Measurements from ENCODE around the gene SP140. TPM values are rescaled to one million over a fixed set of nuclear protein-coding genes. Genes with fewer than 3 reads are reported as not detected.

The SP140 gene
- total RNA-seq, 1 experiment from 2014 or later = 0.32 TPM

DNA sequence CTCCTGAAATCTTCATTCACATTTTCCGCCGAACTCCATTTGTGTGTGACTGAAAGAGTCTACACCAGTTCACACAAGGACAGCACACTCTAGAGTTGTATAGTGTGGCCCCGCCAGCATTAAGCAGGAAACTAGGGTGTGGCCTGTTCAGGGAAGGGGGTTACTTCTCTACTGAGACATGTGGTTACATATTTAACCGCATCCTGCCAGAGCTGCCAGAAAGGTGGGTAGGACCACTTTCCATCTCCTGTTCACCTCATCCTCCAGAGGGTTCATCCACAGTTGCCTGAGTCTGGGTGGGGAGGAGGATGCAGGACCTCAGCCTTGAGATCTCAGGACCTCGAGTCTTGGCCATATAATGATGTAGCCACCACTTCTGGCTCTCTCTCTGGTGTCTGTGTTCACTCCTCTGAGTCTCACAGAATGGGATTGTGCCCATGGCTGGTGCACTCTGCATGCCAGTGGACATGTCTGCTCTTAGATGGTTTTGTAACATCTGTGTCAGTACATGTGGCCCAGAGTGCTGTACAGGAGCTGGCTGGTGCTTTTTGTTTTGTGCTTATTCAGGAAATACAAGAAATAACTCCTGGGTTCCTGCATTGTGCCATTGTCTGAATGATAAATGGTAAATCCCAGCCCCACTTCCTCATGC lies 93.8 kb downstream of the SP140 start:
- no peaks in the 10 kb centered on the region for H3K36me3 ChIP-seq (ENCODE audit: insufficient read depth, low read length, poor library complexity, severe bottlenecking)
- DNase-seq (ENCODE audit: low spot score) = no peak

DNA sequence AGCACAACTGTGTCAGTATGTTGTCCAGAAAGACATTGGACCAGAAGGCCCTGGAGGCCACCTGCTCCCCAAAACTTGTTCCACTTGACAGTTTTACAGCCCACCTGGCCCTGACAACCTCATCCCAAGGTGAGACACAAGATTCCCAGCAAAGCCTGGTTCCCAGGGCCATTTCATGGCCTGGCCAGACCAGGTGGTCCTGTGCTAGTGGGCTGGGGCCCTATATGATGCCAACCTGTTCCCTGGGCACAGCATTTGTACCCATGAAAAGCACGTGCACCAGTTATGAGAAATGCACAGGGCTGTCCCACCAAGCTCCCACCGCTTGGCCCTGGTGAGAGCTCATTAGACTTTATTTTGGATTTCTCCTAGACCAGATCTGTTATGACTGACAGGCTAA lies 95.5 kb downstream of the SP140 start:
- Histone ChIP-seq H3K27ac (ENCODE audit: low read depth, low read length, poor library complexity, severe bottlenecking) (no peak overlapping the region), H3K36me3 (ENCODE audit: insufficient read depth, low read length, poor library complexity, severe bottlenecking) (no peaks in the 10 kb centered on the region), H3K9me3 (ENCODE audit: low read depth, low read length, poor library complexity, severe bottlenecking) (no peaks in the 10 kb centered on the region), H3K4me1 (ENCODE audit: insufficient read depth, low read length, poor library complexity, severe bottlenecking) (no peaks in the 10 kb centered on the region), H3K27me3 (replicated peaks; ENCODE audit: insufficient read depth, low read depth, low read length, poor library complexity) (no peaks in the 10 kb centered on the region), H3K4me3 (ENCODE audit: low read depth, low read length, poor library complexity, severe bottlenecking) (no peak overlapping the region)
- intact Hi-C loops (cut with micrococcal nuclease; ENCODE audit: unreplicated experiment) = no loop called here
- POLR2A ChIA-PET (ENCODE audit: low non-redundant PET) = no interaction called here
- BruUV-seq (replicated peaks) = no TSS peak
- TF ChIP-seq EZH2 (IDR thresholded peaks at IDR 0.05; ENCODE audit: borderline replicate concordance, low read depth, low read length, poor library complexity, severe bottlenecking) = no peak
- CTCF ChIA-PET = no interaction called here
- DNase-seq (ENCODE audit: low spot score) = no peak

More for the DNA sequence above, 93.8 kb downstream of the SP140 start:
- no peak overlapping the region for H3K4me3 ChIP-seq (ENCODE audit: low read depth, low read length, poor library complexity, severe bottlenecking)
- CTCF ChIA-PET = no interaction called here
- H3K27ac ChIP-seq (ENCODE audit: low read depth, low read length, poor library complexity, severe bottlenecking) = no peak overlapping the region
- no peaks in the 10 kb centered on the region for H3K9me3 ChIP-seq (ENCODE audit: low read depth, low read length, poor library complexity, severe bottlenecking)
- H3K27me3 ChIP-seq (replicated peaks; ENCODE audit: insufficient read depth, low read depth, low read length, poor library complexity) = no peaks in the 10 kb centered on the region
- TF ChIP-seq, protein P1, sequence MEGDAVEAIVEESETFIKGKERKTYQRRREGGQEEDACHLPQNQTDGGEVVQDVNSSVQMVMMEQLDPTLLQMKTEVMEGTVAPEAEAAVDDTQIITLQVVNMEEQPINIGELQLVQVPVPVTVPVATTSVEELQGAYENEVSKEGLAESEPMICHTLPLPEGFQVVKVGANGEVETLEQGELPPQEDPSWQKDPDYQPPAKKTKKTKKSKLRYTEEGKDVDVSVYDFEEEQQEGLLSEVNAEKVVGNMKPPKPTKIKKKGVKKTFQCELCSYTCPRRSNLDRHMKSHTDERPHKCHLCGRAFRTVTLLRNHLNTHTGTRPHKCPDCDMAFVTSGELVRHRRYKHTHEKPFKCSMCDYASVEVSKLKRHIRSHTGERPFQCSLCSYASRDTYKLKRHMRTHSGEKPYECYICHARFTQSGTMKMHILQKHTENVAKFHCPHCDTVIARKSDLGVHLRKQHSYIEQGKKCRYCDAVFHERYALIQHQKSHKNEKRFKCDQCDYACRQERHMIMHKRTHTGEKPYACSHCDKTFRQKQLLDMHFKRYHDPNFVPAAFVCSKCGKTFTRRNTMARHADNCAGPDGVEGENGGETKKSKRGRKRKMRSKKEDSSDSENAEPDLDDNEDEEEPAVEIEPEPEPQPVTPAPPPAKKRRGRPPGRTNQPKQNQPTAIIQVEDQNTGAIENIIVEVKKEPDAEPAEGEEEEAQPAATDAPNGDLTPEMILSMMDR (conservative IDR thresholded peaks at IDR 0.05; ENCODE audit: low read depth, low read length) = no peak
- no peak for TF ChIP-seq EZH2 (IDR thresholded peaks at IDR 0.05; ENCODE audit: borderline replicate concordance, low read depth, low read length, poor library complexity, severe bottlenecking)
- POLR2A ChIA-PET (ENCODE audit: low non-redundant PET) = interaction anchor here (0.6 kb wide), 1 partner anchor 490 kb away, joined by 3 read pairs; no protein-coding TSS in a partner anchor
- intact Hi-C loops (cut with micrococcal nuclease; ENCODE audit: unreplicated experiment) = no loop called here
- BruUV-seq (replicated peaks) = no TSS peak
- no peaks in the 10 kb centered on the region for H3K4me1 ChIP-seq (ENCODE audit: insufficient read depth, low read length, poor library complexity, severe bottlenecking)

DNA sequence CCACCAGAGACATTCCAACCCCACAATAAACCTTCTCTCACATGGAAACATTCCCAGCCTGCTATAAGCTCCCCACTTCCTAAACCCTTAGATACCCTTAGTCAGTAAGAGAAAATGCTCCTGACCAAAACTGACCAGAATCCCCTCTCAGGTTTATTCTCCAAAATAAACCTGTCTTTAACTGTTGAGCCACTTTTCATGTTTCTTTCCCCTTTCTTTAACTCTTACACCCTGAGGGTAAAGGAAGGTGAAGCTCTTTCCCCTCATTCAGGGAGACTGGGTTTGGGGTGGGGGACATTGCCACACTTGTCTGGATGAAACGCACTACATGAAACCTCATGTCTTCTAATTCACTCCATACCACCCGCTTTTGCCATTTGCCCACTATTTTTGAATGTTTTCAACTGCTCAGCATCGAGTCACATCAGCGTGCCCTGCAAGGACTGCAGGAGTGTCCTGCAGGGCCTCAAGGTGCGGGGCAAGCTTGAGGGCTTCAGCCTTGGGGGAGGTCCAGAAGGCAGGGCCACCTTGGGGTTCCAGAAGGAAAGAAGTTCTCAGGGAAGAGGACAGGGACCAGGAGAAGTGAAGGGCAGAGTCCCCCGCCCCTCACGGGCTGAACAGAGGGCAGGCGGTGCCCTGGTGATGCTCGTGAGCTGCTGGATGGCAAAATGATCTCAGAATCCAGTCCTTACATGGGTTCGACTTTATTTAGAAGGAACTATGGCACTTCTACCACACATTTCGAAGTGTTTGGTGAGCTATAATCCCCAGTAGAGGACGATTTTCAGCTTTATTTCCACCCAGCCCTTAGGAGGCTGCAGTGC lies 97.2 kb downstream of the SP140 start:
- Histone ChIP-seq H3K36me3 (ENCODE audit: insufficient read depth, low read length, poor library complexity, severe bottlenecking) (no peaks in the 10 kb centered on the region), H3K27me3 (replicated peaks; ENCODE audit: insufficient read depth, low read depth, low read length, poor library complexity) (no peaks in the 10 kb centered on the region), H3K9me3 (ENCODE audit: low read depth, low read length, poor library complexity, severe bottlenecking) (no peaks in the 10 kb centered on the region), H3K4me1 (ENCODE audit: insufficient read depth, low read length, poor library complexity, severe bottlenecking) (no peaks in the 10 kb centered on the region), H3K4me3 (ENCODE audit: low read depth, low read length, poor library complexity, severe bottlenecking) (no peak overlapping the region), H3K27ac (ENCODE audit: low read depth, low read length, poor library complexity, severe bottlenecking) (no peak overlapping the region)
- POLR2A ChIA-PET (ENCODE audit: low non-redundant PET) = no interaction called here
- intact Hi-C loops (cut with micrococcal nuclease; ENCODE audit: unreplicated experiment) = no loop called here
- CTCF ChIA-PET = interaction anchor here (0.5 to 0.6 kb wide), 2 partner anchors 671 to 1413 kb away, joined by 3 to 6 read pairs; no protein-coding TSS in a partner anchor
- TF ChIP-seq, protein P1 (conservative IDR thresholded peaks at IDR 0.05; ENCODE audit: low read depth, low read length) = no peak
- no peak for TF ChIP-seq EZH2 (IDR thresholded peaks at IDR 0.05; ENCODE audit: borderline replicate concordance, low read depth, low read length, poor library complexity, severe bottlenecking)
- no peak for DNase-seq (ENCODE audit: low spot score)
- no TSS peak for BruUV-seq (replicated peaks)
